Kidney (tissue), 14 donors: Measurements from ENCODE around the gene BAIAP2L2. TPM values are rescaled to one million over a fixed set of nuclear protein-coding genes. Genes with fewer than 3 reads are reported as not detected.
A peak's percentile ranks its signal among the peaks of the same experiment; 100 is the strongest.

Experiments used
- DNase-seq, 5 donors: peaks; one replicate each; pipeline ENCODE4 v3.0.0-alpha.2; 2013 to 2020
- FAIRE-seq: peaks from 2 replicates; lab custom pipeline; 2012; peaks lifted over from hg19 to GRCh38; lab: Jason Lieb, UNC
- H3K27ac ChIP-seq, 2 donors: one replicate each; pipeline ENCODE4 v1.7.0; 2013; ENCODE audit warnings: low read depth in 2 of 2, low read length in 2 of 2, inconsistent platforms in 1 of 2
- H3K27me3 ChIP-seq: one replicate; pipeline ENCODE4 v1.7.1; 2013; ENCODE audit warnings: low read length, inconsistent platforms; ENCODE audit not compliant: control insufficient read depth, insufficient read depth
- H3K36me3 ChIP-seq, 3 donors: one replicate each; pipeline versions ENCODE4 v1.7.0 to v1.7.1; 2013; ENCODE audit warnings: low read length in 3 of 3, control low read depth in 1 of 3, inconsistent platforms in 1 of 3; ENCODE audit not compliant: insufficient read depth in 3 of 3, control insufficient read depth in 2 of 3
- H3K4me1 ChIP-seq, 3 donors: one replicate each; pipeline versions ENCODE4 v1.7.0 to v1.7.1; 2013; ENCODE audit warnings: low read length in 3 of 3, inconsistent platforms in 1 of 3, low read depth in 1 of 3; ENCODE audit not compliant: control insufficient read depth in 2 of 3, insufficient read depth in 2 of 3
- H3K4me3 ChIP-seq, 3 donors: one replicate each; pipeline versions ENCODE4 v1.7.0 to v1.8.1; 2013; ENCODE audit warnings: low read length in 3 of 3, control low read depth in 1 of 3, inconsistent platforms in 1 of 3
- H3K9ac ChIP-seq, 3 donors: one replicate each; pipeline versions ENCODE4 v1.7.0 to v1.7.1; 2013; ENCODE audit warnings: low read length in 3 of 3, control low read depth in 1 of 3, inconsistent platforms in 1 of 3
- H3K9me3 ChIP-seq, 3 donors: one replicate each; pipeline versions ENCODE4 v1.7.0 to v1.7.1; 2013; ENCODE audit warnings: low read length in 3 of 3, control low read depth in 1 of 3, inconsistent platforms in 1 of 3; ENCODE audit not compliant: control insufficient read depth in 2 of 3, insufficient read depth in 1 of 3
- CTCF ChIP-seq: IDR thresholded peaks from 3 replicates; pipeline ENCODE4 v1.5.1; 2012; ENCODE audit warnings: mild to moderate bottlenecking, moderate library complexity, borderline replicate concordance; ENCODE audit not compliant: insufficient read depth; ENCODE audit errors: extremely low read depth
- intact Hi-C: fragments of 100-400 bp; cut with DNase I; formaldehyde crosslinking; loops from one replicate; pipeline ENCODE4 v1.11.1; 2022
- polyA plus RNA-seq: library from polyadenylated mRNA; stranded (reverse); fragments of 350-450 nt; fragmentation: Illumina TruSeq; extraction: RNeasy Lipid Tissue Mini Kit (QIAGEN cat#74804); gene quantifications from one replicate; pipeline ENCODE4 v1.2.3, GENCODE V29; 2014; ENCODE audit warnings: low read depth, low replicate concordance; ENCODE audit not compliant: insufficient read depth
- total RNA-seq: library from RNA; stranded (reverse); fragmentation: NEBNext Ultra II Directional; extraction: Animal tissue kit (Norgen Biotek cat#: 25700); gene quantifications from one replicate; pipeline ENCODE4 v1.2.1, GENCODE V29; 2021
- donor health status: control.
- donor health status: control.
- donor health status: control.
- donor health status: control.
- donor health status: control.
- donor health status: DM: yes; HTN: yes; CAD: no.
- donor health status: Normal renal cell carcinoma (clear cell type).

BAIAP2L2 gene
- total and polyA plus RNA-seq, 2 donors from 2014 or later, result 9.7 to 27.8 TPM

GRCh38 chr22:38074181-38075104 lies 36.0 kb downstream of the BAIAP2L2 start:
- H3K4me3 ChIP-seq, result no peak overlapping the region
- FAIRE-seq (no peak), DNase-seq (peak in 4 of 5 donors; percentile 47 to 63 (median 61))
- H3K27ac ChIP-seq, result no peak overlapping the region
- H3K9me3 ChIP-seq, result no peaks in the 10 kb centered on the region
- no peak overlapping the region for H3K9ac ChIP-seq
- intact Hi-C loops, result no loop called here
- no peak for TF ChIP-seq CTCF
- H3K36me3 ChIP-seq, result peaks cover 0 to 27% (median 15%) of the 10 kb centered on the region in 3 donors
- H3K27me3 ChIP-seq, result no peaks in the 10 kb centered on the region
- H3K4me1 ChIP-seq, result no peaks in the 10 kb centered on the region

GRCh38 chr22:38073150-38074130 lies 37.0 kb downstream of the BAIAP2L2 start:
- H3K27me3 ChIP-seq, result no peaks in the 10 kb centered on the region
- peaks cover 0 to 3% (median 0%) of the 10 kb centered on the region in 3 donors for H3K4me1 ChIP-seq
- FAIRE-seq (no peak), DNase-seq (peak in 1 of 5 donors; percentile 56)
- no peak overlapping the region for H3K27ac ChIP-seq
- H3K4me3 ChIP-seq, result no peak overlapping the region
- intact Hi-C loops, result no loop called here
- no peak for TF ChIP-seq CTCF
- no peak overlapping the region for H3K9ac ChIP-seq
- H3K9me3 ChIP-seq, result no peaks in the 10 kb centered on the region
- peaks cover 0 to 33% (median 15%) of the 10 kb centered on the region in 3 donors for H3K36me3 ChIP-seq

GRCh38 chr22:38072322-38073149 lies 37.9 kb downstream of the BAIAP2L2 start:
- FAIRE-seq, result no peak

More at GRCh38 chr22:38072322-38073149, 37.9 kb downstream of the BAIAP2L2 start:
- TF ChIP-seq CTCF, result no peak
- no peaks in the 10 kb centered on the region for H3K27me3 ChIP-seq
- peaks cover 0 to 35% (median 15%) of the 10 kb centered on the region in 3 donors for H3K36me3 ChIP-seq
- intact Hi-C loops, result no loop called here
- H3K4me1 ChIP-seq, result peaks cover 0 to 3% (median 0%) of the 10 kb centered on the region in 3 donors
- no peak overlapping the region for H3K27ac ChIP-seq
- H3K4me3 ChIP-seq, result no peak overlapping the region
- DNase-seq, result peak in 1 of 5 donors; percentile 65
- no peak overlapping the region for H3K9ac ChIP-seq
- no peaks in the 10 kb centered on the region for H3K9me3 ChIP-seq
